ENCODE data around the gene CDK12. TPM values are rescaled to one million over a fixed set of nuclear protein-coding genes. Genes with fewer than 3 reads are reported as not detected.

Gene CDK12
- total and polyA plus RNA-seq, 9 of the 15 experiments (the other 6 are each of a cell fraction or from before 2014, with no cell fraction given): 3.4 to 65.6 (median 36.8) TPM

DNA sequence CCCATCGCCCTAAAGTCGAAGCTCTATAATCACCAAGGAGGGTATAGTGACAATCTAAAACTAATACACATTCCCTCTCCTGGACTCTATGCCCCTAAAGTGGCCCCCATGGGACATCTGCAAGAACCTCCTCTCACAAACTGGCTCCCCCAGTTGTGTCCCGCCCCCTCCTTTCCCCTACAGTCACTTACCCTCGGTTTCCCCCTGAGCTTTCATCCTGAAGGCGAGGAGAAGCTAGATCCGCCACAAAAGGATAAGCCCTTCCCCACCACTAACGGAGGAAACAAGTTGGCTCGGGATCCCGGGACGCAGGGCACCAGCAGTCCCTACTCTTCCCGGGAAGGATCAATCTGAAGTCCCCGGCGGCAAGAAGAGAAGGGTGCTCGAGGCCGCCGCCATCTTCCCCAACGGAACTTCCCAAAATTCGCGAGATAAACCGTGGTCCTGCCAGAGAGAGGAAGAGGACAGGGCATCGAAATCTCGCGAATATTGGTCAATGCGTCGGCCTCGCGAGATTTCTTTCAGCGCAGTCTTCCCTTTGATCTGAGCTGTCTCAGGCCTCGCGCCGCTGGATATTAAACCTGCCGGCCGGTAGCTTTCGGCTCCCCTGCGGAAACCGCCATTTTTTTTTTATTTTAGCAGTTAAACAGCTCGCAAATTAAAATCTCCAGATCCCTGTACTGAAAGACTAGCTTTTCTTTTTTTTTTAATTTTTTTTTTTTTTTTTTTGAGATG lies 10.3 kb upstream of the CDK12 start, which contains the start of gene MED1 (continued):
- TF ChIP-seq, protein P1, sequence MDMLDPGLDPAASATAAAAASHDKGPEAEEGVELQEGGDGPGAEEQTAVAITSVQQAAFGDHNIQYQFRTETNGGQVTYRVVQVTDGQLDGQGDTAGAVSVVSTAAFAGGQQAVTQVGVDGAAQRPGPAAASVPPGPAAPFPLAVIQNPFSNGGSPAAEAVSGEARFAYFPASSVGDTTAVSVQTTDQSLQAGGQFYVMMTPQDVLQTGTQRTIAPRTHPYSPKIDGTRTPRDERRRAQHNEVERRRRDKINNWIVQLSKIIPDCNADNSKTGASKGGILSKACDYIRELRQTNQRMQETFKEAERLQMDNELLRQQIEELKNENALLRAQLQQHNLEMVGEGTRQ (CRISPR knock-in tag; IDR thresholded peaks at IDR 0.05): no peak
- no peak for TF ChIP-seq SAFB (IDR thresholded peaks at IDR 0.05; ENCODE audit: borderline replicate concordance, low read depth, low read length)
- TF ChIP-seq HMBOX1 (IDR thresholded peaks at IDR 0.05): peak; percentile 47; the same call in 1 of the 2 replicates
- TF ChIP-seq ZNF324 (CRISPR knock-in tag; IDR thresholded peaks at IDR 0.05): no peak
- TF ChIP-seq BRCA1 (IDR thresholded peaks at IDR 0.05): no peak
- no peak for TF ChIP-seq BRCA1 (CRISPR knock-in tag; IDR thresholded peaks at IDR 0.05)
- TF ChIP-seq CBX5 (IDR thresholded peaks at IDR 0.05; ENCODE audit: borderline replicate concordance, low read depth): no peak
- TF ChIP-seq NCOR1 (IDR thresholded peaks at IDR 0.05): no peak
- no peak for TF ChIP-seq ZNF274 (IDR thresholded peaks at IDR 0.05; ENCODE audit: borderline replicate concordance, low read depth, low read length)
- no peak for TF ChIP-seq PCBP1 (IDR thresholded peaks at IDR 0.05; ENCODE audit: low read depth, low read length, poor library complexity, severe bottlenecking)
- TF ChIP-seq ZNF785 (CRISPR knock-in tag; IDR thresholded peaks at IDR 0.05): no peak
- no peak for TF ChIP-seq ID3 (CRISPR knock-in tag; IDR thresholded peaks at IDR 0.05)
- no peak for TF ChIP-seq ID3 (tag; IDR thresholded peaks at IDR 0.05)
- no peak for TF ChIP-seq SREBF1 (IDR thresholded peaks at IDR 0.05; ENCODE audit: borderline replicate concordance, low read depth, low read length)
- no peak for TF ChIP-seq U2AF2 (optimal IDR thresholded peaks at IDR 0.05; ENCODE audit: low read depth, low read length)
- TF ChIP-seq ZNF280A (IDR thresholded peaks at IDR 0.05; ENCODE audit: low read depth, partially characterized antibody): no peak
- no peak for TF ChIP-seq CEBPG (CRISPR knock-in tag; IDR thresholded peaks at IDR 0.05)
- peak; percentile 41 to 42; a peak in 2 of 4 replicates for TF ChIP-seq CEBPG (tag; conservative IDR thresholded peaks at IDR 0.05 in 1 of 2, IDR thresholded peaks at IDR 0.05 in 1 of 2)
- no peak for TF ChIP-seq HDGF (IDR thresholded peaks at IDR 0.05)
- TF ChIP-seq HSF4 (CRISPR knock-in tag; IDR thresholded peaks at IDR 0.05; ENCODE audit: borderline replicate concordance): no peak
- TF ChIP-seq ZNF408 (CRISPR knock-in tag; IDR thresholded peaks at IDR 0.05; ENCODE audit: low read depth): no peak
- TF ChIP-seq ZNF253 (CRISPR knock-in tag; conservative IDR thresholded peaks at IDR 0.05): no peak
- no peak for TF ChIP-seq ATF2 (CRISPR knock-in tag; IDR thresholded peaks at IDR 0.05)
- TF ChIP-seq NR4A1 (CRISPR knock-in tag; IDR thresholded peaks at IDR 0.05): 0 out of 2 replicates have a peak, but pooled peaks have one; percentile 44
- no peak for TF ChIP-seq NR4A1 (tag; IDR thresholded peaks at IDR 0.05)

All from K562 (cell line).